Naive thymus-derived CD8-positive, alpha-beta T cell (primary cell): ENCODE measurements around the gene THEM4. TPM values are rescaled to one million over a fixed set of nuclear protein-coding genes. Genes with fewer than 3 reads are reported as not detected.

ENCODE experiments used
- ATAC-seq, 2 donors: fragments of 150-1000 bp; cut with Tn5 transposase in 1 of 2; sonication (Bioruptor Pico), chemical (Tn5 transposase) in 1 of 2; 1 replicate in 1 of 2; 2 replicates in 1 of 2; pipeline ENCODE4 v1.10.0; 2021; ENCODE audit warnings: mild to moderate bottlenecking in 2 of 2, moderate library complexity in 2 of 2
- POLR2A ChIA-PET: fragments of 350-600 bp; sonication (Branson Sonifier 250); formaldehyde crosslinking; loops from one replicate; lab custom pipeline; 2021; ENCODE audit warnings: antibody characterized with exemption; lab: Charles Lee
- DNase-seq, 10 donors: peaks; one replicate each; pipeline versions ENCODE4 v3.0.0 to v3.0.0-alpha.2; 2020 to 2022
- H3K27ac Mint-ChIP-seq, 10 donors: one replicate each; pipeline ENCODE4 v1.8.0; 2020 to 2022; ENCODE audit warnings: mild to moderate bottlenecking in 10 of 10, mixed read lengths in 10 of 10, moderate library complexity in 4 of 10, inconsistent platforms in 1 of 10
- H3K27me3 Mint-ChIP-seq, 5 donors: one replicate each; pipeline ENCODE4 v1.8.0; 2021 to 2022; ENCODE audit warnings: mixed read lengths in 5 of 5
- H3K36me3 Mint-ChIP-seq, 3 donors: one replicate each; pipeline ENCODE4 v1.8.0; 2020 to 2022; ENCODE audit warnings: mixed read lengths in 3 of 3, mild to moderate bottlenecking in 2 of 3, inconsistent platforms in 1 of 3
- H3K4me1 Mint-ChIP-seq, 4 donors: one replicate each; pipeline ENCODE4 v1.8.0; 2021 to 2022; ENCODE audit warnings: mixed read lengths in 4 of 4
- H3K4me3 Mint-ChIP-seq, 10 donors: one replicate each; pipeline ENCODE4 v1.8.0; 2020 to 2022; ENCODE audit warnings: mild to moderate bottlenecking in 10 of 10, mixed read lengths in 10 of 10, moderate library complexity in 6 of 10, inconsistent platforms in 1 of 10
- H3K9me3 Mint-ChIP-seq, 9 donors: one replicate each; pipeline ENCODE4 v1.8.0; 2020 to 2022; ENCODE audit warnings: mixed read lengths in 9 of 9, mild to moderate bottlenecking in 3 of 9, inconsistent platforms in 1 of 9, moderate library complexity in 1 of 9
- polyA plus RNA-seq, 3 donors: library from polyadenylated mRNA; unstranded; fragments of 300-500 nt; fragmentation: Illumina TruSeq; gene quantifications; one replicate each; pipeline ENCODE4 v1.2.3, GENCODE V29; 2021
- total RNA-seq, 8 experiments: library from RNA in 2 of 8; stranded (reverse) in 2 of 8; gene quantifications; one replicate each; pipeline ENCODE4 v1.2.3 and lab custom pipeline; 2021 to 2026

Gene THEM4
- total RNA-seq: 100 to 1,000 TPM; 154 to 166 TPM
- 100 to 1,000 TPM in 2 of 3 donors, 10 to 100 TPM in 1; 82.2 to 116 (median 103) TPM for polyA plus RNA-seq
- 54.1 to 336 (median 98.7) reads per million in 6 experiments for total RNA-seq (lab: John Stamatoyannopoulos, UW)

- Mint-ChIP-seq H3K27me3 (no peaks in the 10 kb centered on the region), H3K4me1 (peaks cover 18 to 43% (median 42%) of the 10 kb centered on the region in 4 donors), H3K9me3 (peaks cover 0 to 20% (median 6%) of the 10 kb centered on the region in 9 donors), H3K36me3 (peaks cover 8 to 22% (median 16%) of the 10 kb centered on the region in 3 donors), H3K27ac (peak within 1 kb of the TSS; percentile 87 to 97 (median 93)), H3K4me3 (peak within 1 kb of the TSS; percentile 83 to 91 (median 86))
- DNase-seq (peak; percentile 73 to 92 (median 83)), ATAC-seq (peak; percentile 76 to 83)
- POLR2A ChIA-PET: interaction anchor here (0.6 to 8.1 kb wide), 11 partner anchors 10 to 450 kb away, joined by 3 to 189 read pairs (median 5); partner anchors contain the start of genes MRPL9, POGZ, S100A10 and S100A11
Observed at GRCh38 chr1:151909167-151910149, at the start of gene THEM4. THEM4 (minus strand) TSS chr1:151909511; CDS start chr1:151909458, 53 bp downstream.

DNA sequence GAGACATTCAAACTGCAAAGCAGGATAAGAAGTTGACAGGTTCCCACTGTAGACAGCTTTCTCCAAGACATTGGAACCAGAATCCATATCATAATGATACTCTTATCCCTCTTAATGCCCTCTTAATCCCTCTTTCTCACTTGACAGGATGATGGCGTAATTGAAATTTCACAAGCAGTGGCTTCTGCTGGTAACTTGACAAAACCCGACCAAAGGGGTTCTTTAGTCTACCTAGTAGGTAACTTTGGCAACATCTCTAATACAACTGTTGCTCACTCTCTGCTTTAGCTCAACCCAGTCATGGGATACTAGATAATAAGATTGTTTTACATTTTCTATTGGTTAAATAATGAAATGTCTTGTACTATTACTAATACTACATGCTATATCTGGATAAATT, 49.6 kb upstream of the THEM4 start:
- POLR2A ChIA-PET: no interaction called here
- Mint-ChIP-seq H3K4me1 (peaks cover 0 to 1% (median 0%) of the 10 kb centered on the region in 4 donors), H3K4me3 (no peak overlapping the region), H3K36me3 (no peaks in the 10 kb centered on the region), H3K27ac (no peak overlapping the region), H3K27me3 (peaks cover 0 to 1% (median 0%) of the 10 kb centered on the region in 5 donors), H3K9me3 (no peaks in the 10 kb centered on the region)
- DNase-seq (no peak), ATAC-seq (no peak)

- ATAC-seq (no peak), DNase-seq (no peak)
- Mint-ChIP-seq H3K27me3 (peaks cover 0 to 2% (median 0%) of the 10 kb centered on the region in 5 donors), H3K4me3 (no peak overlapping the region), H3K36me3 (no peaks in the 10 kb centered on the region), H3K4me1 (peaks cover 0 to 1% (median 0%) of the 10 kb centered on the region in 4 donors), H3K27ac (no peak overlapping the region), H3K9me3 (no peaks in the 10 kb centered on the region)
- POLR2A ChIA-PET: no interaction called here
Observed at GRCh38 chr1:151956957-151957497, 47.7 kb upstream of the THEM4 start.

GRCh38 chr1:151953409-151954094, 44.2 kb upstream of the THEM4 start:
- Mint-ChIP-seq H3K36me3 (no peaks in the 10 kb centered on the region), H3K4me1 (no peaks in the 10 kb centered on the region), H3K4me3 (no peak overlapping the region), H3K27me3 (peaks cover 0 to 5% (median 1%) of the 10 kb centered on the region in 5 donors), H3K27ac (no peak overlapping the region), H3K9me3 (no peaks in the 10 kb centered on the region)
- no peak for ATAC-seq
- no peak for DNase-seq
- POLR2A ChIA-PET: no interaction called here

GRCh38 chr1:151952811-151953210, 43.5 kb upstream of the THEM4 start:
- Mint-ChIP-seq H3K9me3 (no peaks in the 10 kb centered on the region), H3K36me3 (no peaks in the 10 kb centered on the region), H3K27me3 (peaks cover 0 to 5% (median 0%) of the 10 kb centered on the region in 5 donors), H3K27ac (no peak overlapping the region), H3K4me3 (no peak overlapping the region), H3K4me1 (no peaks in the 10 kb centered on the region)
- ATAC-seq (no peak), DNase-seq (no peak)
- POLR2A ChIA-PET: no interaction called here

DNA sequence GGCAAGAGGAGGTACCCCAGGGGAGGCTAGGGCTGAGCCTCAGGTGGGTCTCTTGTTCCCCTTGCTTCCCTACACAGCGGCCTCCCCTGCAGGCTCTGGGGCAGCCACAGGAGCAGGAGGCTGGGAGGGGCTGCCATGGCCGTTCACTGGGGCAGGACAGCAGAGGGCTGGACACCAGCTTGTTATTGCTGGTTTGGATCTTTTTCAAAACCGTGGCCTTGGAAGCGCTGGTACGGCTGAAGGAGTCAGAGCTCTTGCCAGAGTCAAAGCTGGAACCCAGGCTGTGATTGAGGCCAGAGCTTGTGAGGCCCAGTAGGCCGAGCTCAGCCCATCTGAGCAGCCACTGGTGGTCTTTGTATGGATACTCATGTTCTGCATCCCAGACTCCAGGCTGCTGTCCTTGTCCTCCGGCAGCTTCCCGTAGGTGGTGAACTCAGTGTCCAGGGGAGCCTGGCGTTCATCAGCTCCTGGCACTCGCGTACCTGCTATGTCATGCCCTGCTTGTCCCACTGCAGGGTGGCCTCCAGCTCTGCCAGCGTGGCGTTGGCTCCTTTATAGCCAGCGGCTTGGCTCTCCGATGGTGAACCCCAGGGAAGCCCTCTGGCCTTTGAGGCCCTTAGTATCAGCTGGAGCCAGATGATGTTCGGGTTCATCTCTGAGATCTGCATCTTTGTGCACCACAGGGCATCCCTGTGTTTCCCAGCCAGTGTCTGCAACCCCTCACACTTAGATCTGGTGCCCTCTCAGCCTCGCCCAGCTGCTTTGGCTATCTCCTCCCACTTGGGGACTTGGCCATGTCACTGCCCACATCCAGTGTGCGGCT, 40.3 kb upstream of the THEM4 start:
- Mint-ChIP-seq H3K9me3 (no peaks in the 10 kb centered on the region), H3K36me3 (no peaks in the 10 kb centered on the region), H3K27ac (peak overlapping the region in 1 of 10 donors; percentile 34), H3K4me3 (no peak overlapping the region), H3K4me1 (peaks cover 7 to 26% (median 15%) of the 10 kb centered on the region in 4 donors), H3K27me3 (peaks cover 0 to 5% (median 0%) of the 10 kb centered on the region in 5 donors)
- POLR2A ChIA-PET: no interaction called here
- DNase-seq (no peak), ATAC-seq (no peak)

- ATAC-seq (no peak), DNase-seq (no peak)
- H3K4me3 Mint-ChIP-seq: no peak overlapping the region
- H3K4me1 Mint-ChIP-seq: peaks cover 7 to 34% (median 15%) of the 10 kb centered on the region in 4 donors
- H3K27ac Mint-ChIP-seq: no peak overlapping the region
- H3K36me3 Mint-ChIP-seq: no peaks in the 10 kb centered on the region
- H3K27me3 Mint-ChIP-seq: peaks cover 0 to 5% (median 0%) of the 10 kb centered on the region in 5 donors
- H3K9me3 Mint-ChIP-seq: no peaks in the 10 kb centered on the region
- POLR2A ChIA-PET: no interaction called here
Observed at GRCh38 chr1:151948506-151948905, 39.2 kb upstream of the THEM4 start.

DNA sequence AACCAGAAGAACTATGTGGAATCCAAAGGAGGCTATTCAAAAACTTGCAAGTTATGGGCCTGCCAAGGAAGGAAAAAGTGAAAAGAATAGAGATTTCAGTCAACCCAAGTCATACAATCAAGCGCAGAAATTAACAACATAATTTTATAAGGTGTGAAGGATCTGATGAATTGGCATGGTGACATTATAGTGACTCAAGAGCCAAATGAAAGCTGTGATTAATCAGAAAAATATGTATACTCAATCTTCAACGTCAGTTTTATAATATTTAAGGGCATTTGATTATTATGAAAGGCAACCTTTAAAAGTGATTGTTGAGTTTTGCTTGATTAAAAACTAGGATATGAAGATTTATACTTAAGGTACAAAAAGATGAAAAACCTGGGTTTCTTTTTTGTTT, 37.8 kb upstream of the THEM4 start:
- ATAC-seq (no peak), DNase-seq (no peak)
- POLR2A ChIA-PET: no interaction called here
- Mint-ChIP-seq H3K27me3 (peaks cover 0 to 5% (median 0%) of the 10 kb centered on the region in 5 donors), H3K36me3 (no peaks in the 10 kb centered on the region), H3K9me3 (no peaks in the 10 kb centered on the region), H3K27ac (peak overlapping the region in 5 of 10 donors; percentile 1 to 91 (median 87)), H3K4me3 (no peak overlapping the region), H3K4me1 (peaks cover 7 to 38% (median 15%) of the 10 kb centered on the region in 4 donors)

- peak overlapping the region; percentile 21 to 91 (median 84) for H3K27ac Mint-ChIP-seq
- no peaks in the 10 kb centered on the region for H3K36me3 Mint-ChIP-seq
- peak overlapping the region in 4 of 10 donors; percentile 28 to 75 (median 68) for H3K4me3 Mint-ChIP-seq
- ATAC-seq (peak; percentile 73 to 87), DNase-seq (peak in 9 of 10 donors; percentile 38 to 83 (median 58))
- POLR2A ChIA-PET: no interaction called here
- no peaks in the 10 kb centered on the region for H3K9me3 Mint-ChIP-seq
- H3K4me1 Mint-ChIP-seq: peaks cover 7 to 41% (median 15%) of the 10 kb centered on the region in 4 donors
- peaks cover 0 to 9% (median 0%) of the 10 kb centered on the region in 5 donors for H3K27me3 Mint-ChIP-seq
Observed at GRCh38 chr1:151945725-151946722, 36.7 kb upstream of the THEM4 start.

DNA sequence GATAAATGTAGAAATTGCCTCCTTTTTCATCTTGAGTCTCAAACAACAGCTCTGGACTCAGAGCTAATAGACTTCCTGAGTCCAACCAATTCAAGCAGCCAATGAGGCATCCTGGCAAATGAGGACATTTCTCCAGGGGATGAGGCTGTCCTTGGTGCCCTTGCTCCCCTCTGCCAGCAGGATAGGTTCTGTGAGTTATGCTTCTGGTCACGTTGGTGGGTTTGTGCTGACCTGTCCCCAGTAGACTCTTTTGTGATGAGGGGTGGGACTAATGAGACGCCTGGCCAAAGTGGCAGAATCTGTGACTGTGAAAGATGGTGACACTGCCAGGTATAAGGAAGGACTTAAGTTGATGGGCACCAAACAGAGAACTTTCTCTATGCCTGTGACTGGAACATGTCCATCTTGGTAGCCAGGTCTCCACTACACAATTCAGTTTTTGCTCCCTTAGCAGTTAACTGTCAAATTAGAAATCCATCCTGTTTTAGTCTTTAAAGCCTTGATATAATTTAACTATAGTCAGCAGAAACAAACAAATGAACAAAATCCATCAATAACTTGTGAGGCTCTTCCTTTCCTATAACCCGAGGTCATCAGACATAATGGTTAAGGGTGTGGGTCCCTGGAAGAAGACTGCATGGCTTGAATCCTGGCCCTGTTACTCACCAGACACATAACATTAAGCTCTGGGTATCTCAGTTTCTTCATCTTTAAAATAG, 35.7 kb upstream of the THEM4 start:
- H3K4me1 Mint-ChIP-seq: peaks cover 7 to 44% (median 15%) of the 10 kb centered on the region in 4 donors
- DNase-seq (no peak), ATAC-seq (no peak)
- no peaks in the 10 kb centered on the region for H3K9me3 Mint-ChIP-seq
- peak overlapping the region in 2 of 10 donors; percentile 67 to 75 for H3K4me3 Mint-ChIP-seq
- H3K27ac Mint-ChIP-seq: peak overlapping the region in 9 of 10 donors; percentile 39 to 91 (median 87)
- no peaks in the 10 kb centered on the region for H3K36me3 Mint-ChIP-seq
- peaks cover 0 to 5% (median 0%) of the 10 kb centered on the region in 5 donors for H3K27me3 Mint-ChIP-seq
- POLR2A ChIA-PET: no interaction called here
